HepG2 (cell line): ENCODE results near the gene DNAJC13. TPM values are rescaled to one million over a fixed set of nuclear protein-coding genes. Genes with fewer than 3 reads are reported as not detected.

ENCODE experiments used
- CC2D1A ChIP-seq: sonication (generic); formaldehyde crosslinking; IDR thresholded peaks from 2 replicates; pipeline ENCODE4 v1.8.1; 2023; ENCODE audit warnings: mild to moderate bottlenecking, missing genetic modification reagents
- ESRRA ChIP-seq: sonication (generic); formaldehyde crosslinking; IDR thresholded peaks from 2 replicates; pipeline ENCODE4 v1.5.1; 2020; ENCODE audit warnings: mild to moderate bottlenecking, low read depth, missing genetic modification reagents
- HMG20A ChIP-seq: IDR thresholded peaks from 2 replicates; pipeline ENCODE4 v1.6.1; 2016; ENCODE audit warnings: borderline replicate concordance
- JUN ChIP-seq: sonication (generic); formaldehyde crosslinking; IDR thresholded peaks from 2 replicates; pipeline ENCODE4 v1.4.0; 2020; ENCODE audit warnings: mild to moderate bottlenecking, missing genetic modification reagents
- KMT2B ChIP-seq: IDR thresholded peaks from 2 replicates; pipeline ENCODE4 v1.6.1; 2016; ENCODE audit warnings: missing genetic modification reagents, missing compliant biosample characterization
- PBX3 ChIP-seq: sonication (generic); formaldehyde crosslinking; IDR thresholded peaks from 2 replicates; pipeline ENCODE4 v1.8.1; 2023; ENCODE audit warnings: missing genetic modification reagents, inconsistent platforms, borderline replicate concordance
- RBM39 ChIP-seq: fragments of 200-400 bp; formaldehyde crosslinking; IDR thresholded peaks from one replicate; pipeline ENCODE4 v1.6.1; 2018; ENCODE audit warnings: antibody characterized with exemption, mild to moderate bottlenecking, low read depth, low read length; ENCODE audit not compliant: poor library complexity, severe bottlenecking
- SAFB2 ChIP-seq: sonication (generic); formaldehyde crosslinking; IDR thresholded peaks from 2 replicates; pipeline ENCODE4 v1.5.1; 2020; ENCODE audit warnings: missing genetic modification reagents, low read depth, mild to moderate bottlenecking, borderline replicate concordance
- TEF ChIP-seq: sonication (generic); formaldehyde crosslinking; IDR thresholded peaks from 2 replicates; pipeline ENCODE4 v1.5.0; 2020; ENCODE audit warnings: missing genetic modification reagents
- ZC3H13 ChIP-seq: sonication (generic); formaldehyde crosslinking; IDR thresholded peaks from 2 replicates; pipeline ENCODE4 v1.8.1; 2023; ENCODE audit warnings: mild to moderate bottlenecking, missing genetic modification reagents, moderate library complexity
- ZNF44 ChIP-seq: sonication (generic); formaldehyde crosslinking; IDR thresholded peaks from 2 replicates; pipeline ENCODE4 v1.5.1; 2020; ENCODE audit warnings: mild to moderate bottlenecking, missing genetic modification reagents
- ZNF546 ChIP-seq: sonication (generic); formaldehyde crosslinking; conservative IDR thresholded peaks from 2 replicates; pipeline ENCODE4 v1.8.1; 2023; ENCODE audit warnings: mild to moderate bottlenecking, missing genetic modification reagents
- ZNF549 ChIP-seq: sonication (generic); formaldehyde crosslinking; IDR thresholded peaks from 2 replicates; pipeline ENCODE4 v1.5.0; 2020; ENCODE audit warnings: missing genetic modification reagents
- ZNF670 ChIP-seq: sonication (generic); formaldehyde crosslinking; IDR thresholded peaks from 2 replicates; pipeline ENCODE4 v1.8.0; 2022; ENCODE audit warnings: mild to moderate bottlenecking, missing genetic modification reagents, borderline replicate concordance
- polyA plus RNA-seq, 8 experiments: library from polyadenylated mRNA; depleted of rRNA in 3 of 8; stranded (reverse) in 7 of 8; unstranded in 1 of 8; fragments of >200 nt; fragmentation: Illumina TruSeq in 4 of 8; extraction: Trizol in 4 of 8; gene quantifications; 2 replicates each; pipeline versions ENCODE4 v1.2.1 to v1.2.3, GENCODE V29; 2011 to 2016; ENCODE audit warnings: low read depth in 4 of 8, missing spikeins in 1 of 8, mixed read lengths in 1 of 8; ENCODE audit not compliant: insufficient read depth in 1 of 8
- total RNA-seq, 5 experiments: library from RNA; depleted of rRNA; stranded (reverse); fragments of >200 nt; fragmentation: Illumina TruSeq; extraction: Trizol; gene quantifications; 2 replicates each; pipeline ENCODE4 v1.2.3, GENCODE V29; 2016; ENCODE audit warnings: low read depth in 1 of 5
- TF ChIP-seq, protein P1 (sequence below): sonication (generic); formaldehyde crosslinking; IDR thresholded peaks from 2 replicates; pipeline ENCODE4 v1.4.0; 2020; ENCODE audit warnings: missing genetic modification reagents
- TF ChIP-seq, protein P2 (sequence below): sonication (generic); formaldehyde crosslinking; IDR thresholded peaks from 2 replicates; pipeline ENCODE4 v1.5.1; 2020; ENCODE audit warnings: missing genetic modification reagents, mild to moderate bottlenecking, borderline replicate concordance
- TF ChIP-seq, protein P3 (sequence below): sonication (generic); formaldehyde crosslinking; IDR thresholded peaks from 2 replicates; pipeline ENCODE4 v1.4.0; 2020; ENCODE audit warnings: mild to moderate bottlenecking, missing genetic modification reagents
- TF ChIP-seq, protein P4 (sequence below): sonication (generic); formaldehyde crosslinking; IDR thresholded peaks from 2 replicates; pipeline ENCODE4 v1.9.0; 2022; ENCODE audit warnings: missing genetic modification reagents, mild to moderate bottlenecking, borderline replicate concordance

DNAJC13 gene
- total and polyA plus RNA-seq, 2 of the 13 experiments (the other 11 are each of a cell fraction or from before 2014, with no cell fraction given) = 9.1 to 26.2 TPM

GRCh38 chr3:132416807-132417694 is at the start of gene DNAJC13 (continued):
- TF ChIP-seq, protein P1, sequence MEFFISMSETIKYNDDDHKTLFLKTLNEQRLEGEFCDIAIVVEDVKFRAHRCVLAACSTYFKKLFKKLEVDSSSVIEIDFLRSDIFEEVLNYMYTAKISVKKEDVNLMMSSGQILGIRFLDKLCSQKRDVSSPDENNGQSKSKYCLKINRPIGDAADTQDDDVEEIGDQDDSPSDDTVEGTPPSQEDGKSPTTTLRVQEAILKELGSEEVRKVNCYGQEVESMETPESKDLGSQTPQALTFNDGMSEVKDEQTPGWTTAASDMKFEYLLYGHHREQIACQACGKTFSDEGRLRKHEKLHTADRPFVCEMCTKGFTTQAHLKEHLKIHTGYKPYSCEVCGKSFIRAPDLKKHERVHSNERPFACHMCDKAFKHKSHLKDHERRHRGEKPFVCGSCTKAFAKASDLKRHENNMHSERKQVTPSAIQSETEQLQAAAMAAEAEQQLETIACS = no peak; the same call in 1 of the 2 replicates
- TF ChIP-seq KMT2B (CRISPR knock-in tag) = peak; percentile 73; the same call in 1 of the 2 replicates
- no peak for TF ChIP-seq SAFB2
- TF ChIP-seq HMG20A (CRISPR knock-in tag) = peak; percentile 28; the same call in 1 of the 2 replicates
- TF ChIP-seq RBM39 = peak; percentile 43
- TF ChIP-seq ZNF44 (CRISPR knock-in tag) = no peak; the same call in 1 of the 2 replicates
- TF ChIP-seq, protein P2, sequence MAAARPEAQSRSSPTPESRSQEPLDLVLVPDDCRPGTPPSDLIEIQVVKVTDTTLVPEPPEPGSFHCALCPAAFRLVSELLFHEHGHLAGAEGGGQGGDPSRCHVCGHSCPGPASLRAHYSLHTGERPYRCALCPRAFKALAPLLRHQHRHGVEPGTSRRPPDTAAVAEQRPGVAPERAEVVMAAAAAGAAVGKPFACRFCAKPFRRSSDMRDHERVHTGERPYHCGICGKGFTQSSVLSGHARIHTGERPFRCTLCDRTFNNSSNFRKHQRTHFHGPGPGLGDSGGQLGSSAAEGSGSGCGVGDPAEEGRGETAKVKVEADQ (CRISPR knock-in tag) = peak; percentile 40
- no peak for TF ChIP-seq ZNF549 (CRISPR knock-in tag)
- TF ChIP-seq JUN (CRISPR knock-in tag) = no peak
- TF ChIP-seq ZC3H13 (CRISPR knock-in tag) = no peak
- TF ChIP-seq ZNF546 (CRISPR knock-in tag) = no peak
- TF ChIP-seq ESRRA (CRISPR knock-in tag) = no peak
- TF ChIP-seq PBX3 (CRISPR knock-in tag) = no peak
- TF ChIP-seq ZNF670 (CRISPR knock-in tag) = no peak
- TF ChIP-seq, protein P3, sequence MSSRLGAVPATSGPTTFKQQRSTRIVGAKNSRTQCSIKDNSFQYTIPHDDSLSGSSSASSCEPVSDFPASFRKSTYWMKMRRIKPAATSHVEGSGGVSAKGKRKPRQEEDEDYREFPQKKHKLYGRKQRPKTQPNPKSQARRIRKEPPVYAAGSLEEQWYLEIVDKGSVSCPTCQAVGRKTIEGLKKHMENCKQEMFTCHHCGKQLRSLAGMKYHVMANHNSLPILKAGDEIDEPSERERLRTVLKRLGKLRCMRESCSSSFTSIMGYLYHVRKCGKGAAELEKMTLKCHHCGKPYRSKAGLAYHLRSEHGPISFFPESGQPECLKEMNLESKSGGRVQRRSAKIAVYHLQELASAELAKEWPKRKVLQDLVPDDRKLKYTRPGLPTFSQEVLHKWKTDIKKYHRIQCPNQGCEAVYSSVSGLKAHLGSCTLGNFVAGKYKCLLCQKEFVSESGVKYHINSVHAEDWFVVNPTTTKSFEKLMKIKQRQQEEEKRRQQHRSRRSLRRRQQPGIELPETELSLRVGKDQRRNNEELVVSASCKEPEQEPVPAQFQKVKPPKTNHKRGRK (CRISPR knock-in tag) = no peak
- TF ChIP-seq CC2D1A (CRISPR knock-in tag) = no peak
- TF ChIP-seq, protein P4, sequence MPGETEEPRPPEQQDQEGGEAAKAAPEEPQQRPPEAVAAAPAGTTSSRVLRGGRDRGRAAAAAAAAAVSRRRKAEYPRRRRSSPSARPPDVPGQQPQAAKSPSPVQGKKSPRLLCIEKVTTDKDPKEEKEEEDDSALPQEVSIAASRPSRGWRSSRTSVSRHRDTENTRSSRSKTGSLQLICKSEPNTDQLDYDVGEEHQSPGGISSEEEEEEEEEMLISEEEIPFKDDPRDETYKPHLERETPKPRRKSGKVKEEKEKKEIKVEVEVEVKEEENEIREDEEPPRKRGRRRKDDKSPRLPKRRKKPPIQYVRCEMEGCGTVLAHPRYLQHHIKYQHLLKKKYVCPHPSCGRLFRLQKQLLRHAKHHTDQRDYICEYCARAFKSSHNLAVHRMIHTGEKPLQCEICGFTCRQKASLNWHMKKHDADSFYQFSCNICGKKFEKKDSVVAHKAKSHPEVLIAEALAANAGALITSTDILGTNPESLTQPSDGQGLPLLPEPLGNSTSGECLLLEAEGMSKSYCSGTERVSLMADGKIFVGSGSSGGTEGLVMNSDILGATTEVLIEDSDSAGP (CRISPR knock-in tag) = peak; percentile 54; the same call in 1 of the 2 replicates
- TF ChIP-seq TEF (CRISPR knock-in tag) = no peak
